ENCODE data around the gene ABCA12.

DNA sequence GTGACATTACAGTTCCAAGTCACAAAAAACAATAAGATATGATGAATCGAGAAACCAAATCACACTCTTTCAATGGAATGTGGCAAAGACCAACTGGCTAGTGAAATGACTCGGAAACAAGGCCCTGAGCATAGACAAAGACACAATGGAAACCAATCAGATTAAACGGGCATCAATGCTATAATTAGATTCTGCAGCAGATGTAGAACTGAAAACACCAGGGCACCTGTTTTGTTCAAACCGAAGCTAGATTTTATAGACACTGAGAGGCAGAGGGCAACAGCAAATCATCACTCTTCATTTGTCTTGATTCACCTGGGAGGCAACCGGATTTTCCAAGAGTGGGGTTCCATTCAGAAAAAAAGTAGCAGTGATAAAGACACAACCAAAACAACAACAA is 236.1 kb downstream of the ABCA12 start:
- TF ChIP-seq CTCF (IDR thresholded peaks at IDR 0.05) (no peak), POLR2AphosphoS5 (IDR thresholded peaks at IDR 0.05) (no peak), POLR2A (IDR thresholded peaks at IDR 0.05) (no peak)

Measured in gastroesophageal sphincter (tissue), 3 donors.